ENCODE measurements around the gene ARHGAP33.
"Not testable (repeated sequence)": the region's sequence is repeated elsewhere in the genome, so short reads cannot be mapped to it uniquely, and the experiment has no call there.

ARHGAP33 gene

GRCh38 chr19:35828692-35829301 lies 53.4 kb downstream of the ARHGAP33 start:
- TF ChIP-seq CTCF (IDR thresholded peaks at IDR 0.05; ENCODE audit: extremely low read depth, missing control alignments), result no peak
- DNase-seq (ENCODE audit: low spot score), result peak; percentile 65

GRCh38 chr19:35830986-35831385 lies 55.6 kb downstream of the ARHGAP33 start:
- no peak for TF ChIP-seq CTCF (IDR thresholded peaks at IDR 0.05; ENCODE audit: extremely low read depth, missing control alignments)
- no peak for DNase-seq (ENCODE audit: low spot score)

DNA sequence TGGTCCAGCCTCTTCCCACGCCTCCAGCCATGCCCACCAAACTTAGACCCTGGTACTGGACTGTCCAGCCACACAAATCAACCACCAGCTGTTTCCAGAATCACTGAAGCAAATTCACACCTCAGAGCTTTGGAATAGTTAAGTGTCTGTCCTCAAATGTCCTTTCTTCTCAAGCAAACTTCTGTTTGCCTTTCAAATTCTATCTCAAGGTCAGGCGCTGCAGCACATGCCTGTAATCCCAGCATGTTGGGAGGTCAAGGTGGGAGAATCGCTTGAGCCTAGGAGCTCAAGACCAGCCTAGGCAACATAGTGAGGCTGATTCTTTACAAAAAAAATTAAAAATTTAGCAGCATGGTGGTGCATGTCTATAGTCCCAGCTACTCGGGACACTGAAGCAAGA lies 56.7 kb downstream of the ARHGAP33 start:
- TF ChIP-seq CTCF (IDR thresholded peaks at IDR 0.05; ENCODE audit: extremely low read depth, missing control alignments), result no peak
- DNase-seq (ENCODE audit: low spot score), result no peak

DNA sequence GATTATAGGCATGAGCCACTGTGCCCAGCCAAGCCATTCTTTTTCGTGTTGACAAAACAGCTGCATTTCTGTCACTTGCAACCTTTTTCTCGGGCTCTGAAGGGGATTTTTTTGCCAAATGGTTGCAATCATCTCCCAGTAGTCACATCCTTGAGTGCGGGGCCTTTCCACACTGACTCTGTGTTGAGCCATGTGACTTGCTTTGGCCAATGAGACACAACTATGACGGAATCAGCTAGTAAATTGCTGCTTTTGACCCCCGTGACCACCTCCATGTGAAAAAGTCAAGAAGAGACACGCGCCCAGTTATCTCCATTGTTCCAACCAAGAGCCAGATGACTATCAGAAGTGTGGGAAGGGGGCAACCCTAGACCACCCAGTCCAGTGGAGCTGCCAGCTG lies 58.6 kb downstream of the ARHGAP33 start:
- no peak for TF ChIP-seq CTCF (IDR thresholded peaks at IDR 0.05; ENCODE audit: extremely low read depth, missing control alignments)
- no peak for DNase-seq (ENCODE audit: low spot score)

DNA sequence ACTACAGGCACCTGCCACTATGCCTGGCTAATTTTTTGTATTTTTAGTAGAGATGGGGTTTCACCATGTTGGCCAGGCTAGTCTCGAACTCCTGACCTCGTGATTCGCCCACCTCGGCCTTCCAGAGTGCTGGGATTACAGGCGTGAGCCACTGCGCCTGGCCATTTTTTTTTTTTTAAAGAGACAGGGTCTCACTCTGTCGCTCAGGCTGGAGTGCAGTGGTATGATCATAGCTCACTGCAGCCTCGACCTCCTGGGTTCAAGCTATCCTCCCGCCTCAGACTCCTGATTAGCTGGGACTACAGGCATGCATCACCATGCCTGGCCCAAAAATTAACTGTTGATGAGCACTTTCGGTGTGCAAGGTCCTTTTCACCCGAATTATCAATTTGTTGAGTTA lies 60.7 kb downstream of the ARHGAP33 start:
- DNase-seq (ENCODE audit: low spot score), result not testable (repeated sequence)

All from GM20000 (cell line).